Effector CD8-positive, alpha-beta T cell (primary cell): Measurements from ENCODE around the gene ARVCF.
A peak's percentile ranks its signal among the peaks of the same experiment; 100 is the strongest.

Experiments
- DNase-seq: peaks from one replicate; lab custom pipeline; 2025; lab: John Stamatoyannopoulos, UW

The ARVCF gene

GRCh38 chr22:19973551-19974267 lies 42.9 kb downstream of the ARVCF start:
- no peak for DNase-seq

DNA sequence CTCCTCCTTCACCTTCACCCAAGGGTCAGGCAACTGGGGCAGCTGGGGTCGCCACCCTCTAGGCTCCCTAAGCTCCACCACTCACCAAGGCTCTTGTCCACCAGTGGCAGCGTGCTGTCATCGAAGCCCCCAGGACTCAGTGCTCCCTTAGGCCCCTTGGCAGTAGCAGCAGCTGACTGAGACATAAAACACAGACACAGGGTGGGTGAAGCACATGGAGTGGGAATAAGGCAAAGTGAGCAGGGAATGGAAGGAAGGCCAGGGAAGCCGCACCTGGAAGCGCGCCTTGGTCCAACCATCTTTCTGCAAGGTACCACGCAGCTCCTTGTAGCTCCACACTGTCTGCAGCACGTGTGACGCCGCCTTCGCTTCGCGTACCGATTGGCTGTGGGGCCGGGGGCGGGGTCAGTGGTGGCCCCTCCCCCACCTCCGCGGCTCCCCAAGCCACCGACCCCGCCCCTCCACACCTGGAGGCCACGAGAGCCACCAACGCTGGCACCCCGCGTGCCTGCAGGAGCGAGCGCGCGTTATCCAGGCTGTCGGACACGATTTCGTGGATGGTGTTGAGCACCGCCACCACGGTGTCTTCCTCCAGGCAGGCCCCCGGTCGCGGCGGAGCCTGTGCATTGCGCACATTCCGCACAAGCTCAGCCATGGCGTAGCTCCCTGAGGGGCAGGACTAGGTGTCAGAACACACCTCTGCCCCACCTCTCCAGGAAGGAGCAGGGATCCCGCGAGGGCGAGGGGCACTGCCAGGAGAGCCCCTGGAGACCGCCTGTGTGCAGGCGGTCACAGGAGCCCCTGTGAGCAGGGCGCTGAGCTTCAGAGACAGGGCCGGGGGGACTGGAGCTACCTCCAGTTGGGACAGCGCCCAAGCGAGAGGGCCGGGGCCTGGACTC lies 43.7 kb downstream of the ARVCF start:
- no peak for DNase-seq

GRCh38 chr22:19972251-19972650 lies 44.4 kb downstream of the ARVCF start:
- no peak for DNase-seq

- no peak for DNase-seq
Observed at GRCh38 chr22:19971276-19972124, 45.1 kb downstream of the ARVCF start.

GRCh38 chr22:19970479-19971275 lies 45.9 kb downstream of the ARVCF start:
- peak; percentile 73 for DNase-seq

- no peak for DNase-seq
Observed at GRCh38 chr22:19970031-19970478, 46.6 kb downstream of the ARVCF start.

DNA sequence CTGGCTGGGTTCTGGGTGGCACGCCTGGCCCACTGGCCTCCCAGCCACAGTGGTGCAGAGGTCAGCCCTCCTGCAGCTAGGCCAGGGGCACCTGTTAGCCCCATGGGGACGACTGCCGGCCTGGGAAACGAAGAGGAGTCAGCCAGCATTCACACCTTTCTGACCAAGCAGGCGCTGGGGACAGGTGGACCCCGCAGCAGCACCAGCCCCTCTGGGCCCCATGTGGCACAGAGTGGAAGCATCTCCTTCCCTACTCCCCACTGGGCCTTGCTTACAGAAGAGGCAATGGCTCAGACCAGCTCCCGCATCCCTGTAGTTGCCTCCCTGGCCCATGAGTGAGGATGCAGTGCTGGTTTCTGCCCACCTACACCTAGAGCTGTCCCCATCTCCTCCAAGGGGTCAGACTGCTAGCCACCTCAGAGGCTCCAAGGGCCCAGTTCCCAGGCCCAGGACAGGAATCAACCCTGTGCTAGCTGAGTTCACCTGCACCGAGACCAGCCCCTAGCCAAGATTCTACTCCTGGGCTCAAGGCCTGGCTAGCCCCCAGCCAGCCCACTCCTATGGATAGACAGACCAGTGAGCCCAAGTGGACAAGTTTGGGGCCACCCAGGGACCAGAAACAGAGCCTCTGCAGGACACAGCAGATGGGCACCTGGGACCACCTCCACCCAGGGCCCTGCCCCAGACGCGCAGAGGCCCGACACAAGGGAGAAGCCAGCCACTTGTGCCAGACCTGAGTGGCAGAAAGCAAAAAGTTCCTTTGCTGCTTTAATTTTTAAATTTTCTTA lies 47.3 kb downstream of the ARVCF start:
- DNase-seq: no peak

DNA sequence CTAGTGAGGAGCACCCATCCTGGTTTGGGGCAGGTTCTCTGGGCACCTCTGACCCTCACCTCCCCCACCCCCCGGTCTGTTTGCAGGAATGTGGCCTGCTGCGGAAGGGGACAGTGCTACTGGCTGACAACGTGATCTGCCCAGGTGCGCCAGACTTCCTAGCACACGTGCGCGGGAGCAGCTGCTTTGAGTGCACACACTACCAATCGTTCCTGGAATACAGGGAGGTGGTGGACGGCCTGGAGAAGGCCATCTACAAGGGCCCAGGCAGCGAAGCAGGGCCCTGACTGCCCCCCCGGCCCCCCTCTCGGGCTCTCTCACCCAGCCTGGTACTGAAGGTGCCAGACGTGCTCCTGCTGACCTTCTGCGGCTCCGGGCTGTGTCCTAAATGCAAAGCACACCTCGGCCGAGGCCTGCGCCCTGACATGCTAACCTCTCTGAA lies 48.2 kb downstream of the ARVCF start:
- DNase-seq: no peak

DNA sequence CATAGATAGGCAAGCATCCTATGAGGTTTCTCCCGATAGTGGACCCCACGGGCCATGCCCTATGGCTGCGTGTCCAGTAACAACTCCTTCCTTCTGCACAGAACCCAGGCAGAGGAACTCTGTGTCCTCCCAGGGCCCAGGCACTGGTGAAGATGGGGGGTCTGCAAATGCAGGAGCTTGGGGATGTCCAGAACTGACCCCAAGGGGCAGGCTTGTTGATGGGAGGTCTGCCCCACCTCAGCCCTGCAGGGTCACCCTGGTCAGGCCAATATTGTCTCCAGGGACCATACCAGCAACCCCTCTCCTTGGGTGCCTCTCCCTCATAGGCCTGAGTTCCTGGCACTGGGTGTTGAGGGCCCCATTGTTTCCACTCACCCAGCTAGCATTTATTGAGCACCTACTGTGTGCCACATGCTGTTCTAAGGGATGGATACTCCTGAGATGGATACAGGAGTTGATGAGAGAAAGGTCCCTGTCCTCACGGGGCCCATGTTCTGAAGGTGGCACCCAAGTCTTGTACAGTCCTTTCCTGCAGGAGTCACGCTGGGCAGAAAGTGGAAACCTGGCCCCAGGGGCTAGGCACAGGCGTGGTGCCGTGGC lies 48.7 kb downstream of the ARVCF start:
- no peak for DNase-seq

DNA sequence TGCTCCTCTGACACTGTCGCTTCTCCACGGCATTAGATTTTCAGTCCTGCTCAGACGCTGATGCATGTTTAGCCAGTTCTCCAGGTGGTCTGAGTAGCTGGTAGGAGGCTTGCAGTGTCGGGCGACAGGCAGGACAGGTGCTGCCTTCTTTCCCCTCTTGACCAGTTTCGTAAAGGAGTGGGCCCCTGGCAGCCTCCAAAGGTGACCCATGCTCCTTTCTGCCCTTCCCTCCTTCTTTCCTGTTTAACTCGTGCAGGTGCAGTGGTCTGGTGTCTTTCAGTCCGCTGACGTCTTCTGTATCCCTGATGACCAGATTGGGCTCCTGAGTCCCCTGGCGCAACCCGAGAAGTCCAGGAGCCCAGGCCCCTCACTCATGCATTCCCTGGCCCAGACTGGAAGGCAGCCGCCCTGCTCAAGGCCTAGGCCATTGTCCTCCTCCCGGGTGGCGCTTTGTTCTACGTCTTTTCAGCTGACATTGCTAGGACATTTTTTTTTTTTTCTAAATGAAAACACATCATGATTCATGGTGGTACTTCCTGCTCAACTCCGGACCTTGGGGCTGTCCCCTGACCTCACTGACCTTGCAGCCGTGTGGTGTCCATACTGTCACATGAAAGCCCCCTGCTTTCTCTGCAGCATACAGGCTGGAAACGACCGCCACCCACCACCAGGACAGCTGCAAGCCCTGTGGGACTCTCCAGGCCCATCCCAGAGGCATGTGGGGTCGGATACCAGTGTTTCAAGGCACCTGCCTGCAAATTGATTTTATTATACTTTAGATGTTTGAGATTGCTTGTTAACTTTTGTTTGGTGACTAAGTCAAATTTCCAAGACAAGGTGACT lies 49.5 kb downstream of the ARVCF start:
- no peak for DNase-seq

DNA sequence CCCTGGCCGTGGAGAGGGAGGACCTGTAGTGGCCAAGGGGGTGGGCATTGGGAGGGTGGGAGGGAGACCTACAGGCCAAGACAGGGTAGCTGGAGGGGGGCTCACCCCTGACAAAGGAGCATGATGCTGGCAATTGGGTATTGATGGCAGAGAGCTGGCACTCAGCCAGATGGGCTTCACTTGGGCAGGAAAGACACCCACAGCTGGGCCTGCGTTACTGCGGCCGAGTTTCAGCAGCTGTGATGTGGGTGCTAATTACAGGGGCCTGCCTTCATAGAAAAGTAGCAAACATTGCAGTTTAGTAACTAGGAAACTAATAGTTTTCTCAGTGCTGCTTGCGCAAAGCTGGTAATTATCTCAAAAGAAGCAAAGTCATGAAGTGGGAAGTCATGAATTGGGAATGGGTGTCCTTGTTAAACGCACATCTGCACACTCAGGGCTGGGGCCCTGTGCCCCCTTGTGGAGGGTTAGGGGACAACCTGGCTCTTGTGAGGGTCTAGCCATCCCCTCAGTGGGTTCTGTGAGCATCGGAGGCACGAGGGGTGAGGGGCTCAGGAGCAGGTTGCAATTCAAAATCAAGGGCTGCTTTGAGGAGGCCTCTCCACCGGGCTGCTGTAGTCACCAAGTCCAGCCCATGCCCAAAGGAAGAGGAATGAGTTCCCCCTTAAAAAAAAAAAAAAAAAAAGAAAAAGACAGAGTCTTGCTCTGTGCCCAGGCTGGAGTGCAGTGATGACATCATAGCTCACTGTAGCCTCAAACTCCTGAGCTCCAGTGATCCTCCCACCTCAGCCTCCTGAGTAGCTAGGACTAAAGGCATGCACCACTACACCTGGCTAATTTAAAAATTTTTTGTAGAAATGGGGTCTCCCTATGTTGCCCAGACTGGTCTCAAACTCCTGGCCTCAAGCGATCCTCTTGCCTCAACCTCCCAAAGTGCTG lies 50.6 kb downstream of the ARVCF start:
- no peak for DNase-seq

DNA sequence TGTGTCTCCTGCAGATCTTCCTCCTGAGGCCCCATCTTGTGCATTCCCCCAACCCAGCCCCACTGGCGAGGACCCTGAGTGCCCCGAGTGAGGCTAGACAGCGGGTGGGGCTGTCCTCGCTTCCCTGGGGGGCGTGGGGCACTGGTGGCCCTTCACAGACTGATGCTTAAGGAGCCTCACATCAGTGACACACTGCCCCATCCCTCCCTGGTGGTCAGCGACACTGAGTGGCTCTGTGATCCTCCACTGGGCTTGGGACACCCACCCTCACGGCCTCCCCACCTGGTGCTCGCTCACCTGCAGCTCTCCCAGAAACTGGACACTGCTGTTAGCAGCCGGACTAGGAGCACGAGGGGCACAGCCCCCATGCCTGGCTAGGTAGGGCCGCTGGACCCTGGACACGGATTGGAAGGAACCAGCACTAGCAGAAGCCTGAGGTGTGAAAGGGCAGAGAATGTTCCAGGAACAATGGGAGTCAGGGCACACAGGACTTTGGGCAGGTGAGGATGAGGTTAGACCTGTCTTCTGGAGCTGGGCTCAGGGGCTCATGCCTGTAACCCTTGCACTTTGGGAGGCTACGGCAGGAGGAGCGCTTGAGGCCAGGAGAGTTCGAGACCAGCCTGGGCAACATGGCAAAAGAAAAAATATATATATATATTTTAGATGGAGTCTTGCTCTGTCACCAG lies 51.8 kb downstream of the ARVCF start:
- DNase-seq: no peak

GRCh38 chr22:19963863-19964642 lies 52.6 kb downstream of the ARVCF start:
- DNase-seq: no peak

- no peak for DNase-seq
Observed at GRCh38 chr22:19962909-19963806, 53.5 kb downstream of the ARVCF start.

- peak; percentile 21 for DNase-seq
Observed at GRCh38 chr22:19962246-19962908, 54.2 kb downstream of the ARVCF start.
